Measurements from ENCODE around the gene ELL2.

ELL2 gene

DNA sequence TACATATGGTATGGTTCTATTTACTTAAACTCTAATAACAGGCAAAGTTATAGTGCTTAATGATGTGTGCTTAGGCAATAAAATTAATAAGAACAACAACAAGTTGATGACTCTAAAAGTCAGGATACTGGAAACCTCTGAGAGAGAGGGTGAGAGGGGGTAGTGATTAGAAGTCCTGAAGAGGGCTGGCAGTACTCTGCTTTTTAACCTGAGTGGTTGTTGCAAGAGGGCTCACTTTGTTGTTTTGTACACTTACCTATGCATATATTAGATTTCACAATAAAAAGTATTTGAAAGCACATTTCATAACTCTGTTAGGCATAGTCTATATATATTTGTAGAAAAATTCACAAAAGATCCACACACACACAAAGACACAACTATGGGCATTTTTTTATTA, 21.4 kb upstream of the ELL2 start:
- no peak for DNase-seq (ENCODE audit: low spot score)

DNA sequence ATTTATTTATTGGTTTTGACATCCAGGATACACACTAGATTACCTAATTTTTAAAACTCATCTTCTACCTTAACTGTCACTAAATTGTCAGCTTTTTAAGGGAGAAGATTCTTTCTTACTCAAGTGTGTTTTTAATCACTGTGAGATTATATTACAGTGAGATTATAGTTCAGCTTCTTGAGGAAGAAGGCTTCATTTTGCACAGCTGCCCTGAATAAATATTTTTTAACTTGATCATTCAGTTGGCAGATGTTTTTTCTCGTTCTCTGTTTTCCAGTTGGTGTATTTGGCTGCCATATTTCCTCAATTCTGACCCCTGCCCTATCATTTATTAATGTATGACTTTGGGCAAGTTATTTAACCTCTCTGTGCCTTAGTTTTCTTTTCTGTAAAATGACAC, 15.0 kb upstream of the ELL2 start:
- DNase-seq (ENCODE audit: low spot score), result no peak

DNA sequence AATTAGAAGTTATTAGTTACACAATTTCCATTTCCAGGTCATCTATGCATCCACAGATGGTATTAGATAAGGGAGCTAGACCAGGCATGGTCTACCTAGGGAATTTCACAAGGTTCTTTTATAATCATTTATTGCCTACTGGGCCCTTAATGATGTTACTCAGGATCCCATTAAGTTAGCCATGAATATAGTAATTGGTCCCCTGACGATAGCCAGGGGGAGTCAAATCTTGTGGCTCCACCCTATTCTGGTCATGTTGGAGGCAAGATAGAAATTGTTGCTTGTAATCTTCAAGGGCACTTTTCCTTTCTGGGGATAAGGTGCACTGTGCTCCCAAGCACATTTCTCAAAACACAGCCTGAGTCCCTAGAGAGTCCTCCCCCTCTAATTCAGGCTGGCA, 14.1 kb upstream of the ELL2 start:
- DNase-seq (ENCODE audit: low spot score), result no peak

DNA sequence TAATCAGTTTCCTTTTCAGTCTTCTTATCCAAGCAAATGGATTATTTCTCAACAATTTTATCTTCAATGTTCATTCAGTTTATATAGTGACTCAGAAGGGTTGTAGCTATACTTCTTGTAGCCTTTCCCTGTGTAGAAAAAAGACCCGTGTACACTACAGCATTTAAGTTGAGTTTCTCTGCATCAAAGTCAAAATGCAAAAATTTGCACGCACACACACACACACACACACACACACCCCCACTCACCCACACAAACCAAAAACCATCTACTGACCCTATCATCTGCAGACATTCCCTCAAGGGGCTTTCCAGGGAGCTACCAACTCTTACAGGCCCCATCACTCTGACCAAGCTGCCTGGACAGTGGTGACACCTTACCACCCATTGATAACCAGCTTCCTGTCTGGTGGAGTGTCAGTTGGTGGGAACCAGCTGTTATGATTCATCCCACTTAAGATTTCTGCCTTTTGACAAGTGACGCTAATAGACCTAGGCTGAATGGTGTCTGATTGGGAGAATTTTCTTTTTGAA, 12.2 kb upstream of the ELL2 start:
- DNase-seq (ENCODE audit: low spot score), result no peak

DNA sequence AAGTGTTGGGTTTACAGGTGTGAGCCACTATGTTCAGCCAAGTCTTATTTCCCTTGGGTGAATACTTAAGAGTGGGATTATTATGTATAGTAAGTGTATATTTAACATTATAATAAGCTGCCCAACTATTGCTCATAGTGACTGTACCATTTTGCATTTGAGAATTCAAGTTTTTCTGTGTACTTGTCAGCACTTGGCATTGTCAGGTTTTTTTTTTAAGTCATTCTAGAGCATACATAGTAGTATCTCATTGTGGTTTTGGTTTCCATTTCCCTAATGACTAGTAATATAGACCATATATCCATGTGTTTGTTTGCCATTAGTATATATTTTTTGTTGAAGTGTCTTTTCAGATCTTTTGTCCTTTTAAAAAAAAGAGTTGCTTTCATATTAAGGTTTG, 10.5 kb upstream of the ELL2 start:
- no peak for DNase-seq (ENCODE audit: low spot score)

DNA sequence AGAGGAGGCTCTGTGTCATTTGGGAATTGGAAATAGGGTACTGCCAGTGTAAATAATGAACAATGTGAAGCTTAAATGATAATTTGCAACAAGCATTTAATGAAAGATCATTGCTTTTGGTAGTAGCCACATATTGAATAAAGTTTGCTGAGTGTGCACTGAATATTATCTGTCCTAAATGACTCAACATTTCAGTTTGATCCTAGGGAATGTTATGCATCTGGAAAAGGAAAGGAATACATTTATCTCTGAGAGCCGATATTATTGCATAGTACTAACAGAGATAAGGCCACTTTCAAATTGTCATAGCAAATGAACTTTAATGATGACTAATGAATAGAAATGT, 8.7 kb upstream of the ELL2 start:
- DNase-seq (ENCODE audit: low spot score), result no peak

DNA sequence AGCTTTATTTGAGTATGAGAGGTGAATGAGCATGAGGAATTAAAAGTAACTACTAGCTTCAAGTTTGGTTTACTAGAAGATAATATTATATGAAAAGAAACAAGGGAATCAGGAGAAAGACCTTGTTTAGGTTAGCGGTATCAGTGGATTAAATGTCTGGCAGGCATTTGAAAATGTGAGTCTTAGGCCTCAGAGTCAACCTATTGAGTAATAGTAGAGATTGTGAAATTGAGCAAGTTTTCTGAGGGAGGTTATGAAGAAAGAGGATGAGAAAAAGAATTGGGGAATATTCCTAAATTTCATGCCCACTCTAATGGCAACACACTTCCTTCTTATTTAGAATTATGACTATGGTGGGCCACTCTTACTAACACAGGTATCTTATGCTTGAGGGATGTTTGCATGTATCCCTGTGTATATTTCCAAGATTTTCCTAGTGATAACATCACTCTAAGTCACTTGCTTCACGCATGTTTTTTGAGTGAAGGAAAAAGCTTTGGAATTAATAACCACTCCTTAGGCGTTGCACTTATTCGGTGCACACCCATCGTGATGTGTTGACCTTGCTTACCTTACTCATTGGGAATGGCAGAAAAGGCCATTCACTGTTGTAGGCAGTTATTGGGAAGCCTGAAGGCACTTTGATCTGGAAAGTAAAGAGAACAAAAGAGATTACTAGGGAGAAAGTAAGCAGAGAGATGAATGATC, 8.2 kb upstream of the ELL2 start:
- no peak for DNase-seq (ENCODE audit: low spot score)

DNA sequence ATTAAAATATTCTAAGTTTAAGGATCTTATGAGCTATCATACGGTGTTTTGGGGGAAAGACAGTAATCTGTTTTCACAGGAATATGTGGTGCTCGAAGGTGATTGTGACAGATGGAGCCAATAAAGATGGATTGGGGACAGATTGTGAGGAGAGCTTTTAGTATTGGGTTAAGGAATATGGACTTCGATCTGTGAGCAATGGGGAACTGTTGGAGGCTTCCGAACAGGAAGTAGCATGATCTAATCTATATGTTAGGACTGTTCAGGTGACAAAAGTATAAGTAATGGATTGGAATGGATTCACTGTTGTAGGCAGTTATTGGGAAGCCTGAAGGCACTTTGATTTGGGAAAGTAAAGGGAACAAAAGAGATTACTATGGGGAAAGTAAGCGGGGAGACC, 7.4 kb upstream of the ELL2 start:
- DNase-seq (ENCODE audit: low spot score), result no peak

DNA sequence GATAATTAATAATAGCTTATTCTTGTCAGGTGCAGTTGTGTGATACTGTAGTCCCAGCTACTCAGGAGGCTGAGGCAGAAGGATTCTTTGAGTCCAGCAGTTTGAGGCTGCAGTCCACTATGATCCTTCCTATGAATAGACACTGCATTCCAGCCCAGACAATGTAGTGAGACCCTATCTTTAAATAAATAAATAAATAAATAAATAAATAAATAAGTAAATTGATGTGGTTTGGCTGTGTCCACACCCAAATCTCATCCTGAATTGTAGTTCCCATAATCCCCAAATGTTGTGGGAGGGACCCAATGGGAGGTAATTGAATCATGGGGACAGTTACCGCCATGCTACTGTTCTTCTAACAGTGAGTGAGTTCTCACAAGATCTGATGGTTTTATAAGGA, 5.6 kb upstream of the ELL2 start:
- DNase-seq (ENCODE audit: low spot score), result no peak

DNA sequence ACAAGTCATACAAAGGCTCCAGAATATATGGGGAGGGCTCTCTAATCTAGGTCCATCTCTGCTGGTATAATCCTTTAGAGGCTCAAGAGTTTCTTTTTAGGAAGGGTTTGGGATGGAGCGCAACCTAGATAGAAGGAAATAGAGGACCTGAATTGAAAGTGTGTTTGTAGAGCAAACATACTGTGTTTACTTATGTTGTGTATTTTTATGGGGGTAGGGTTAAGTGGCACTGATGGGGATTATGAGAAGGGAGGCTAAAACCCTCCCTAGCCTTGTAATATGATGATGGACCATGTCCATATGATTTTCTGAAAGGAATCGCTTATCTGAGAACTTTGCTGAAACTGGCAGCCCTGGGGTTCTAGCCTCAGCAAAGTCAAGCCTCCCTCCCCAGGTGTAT, 4.4 kb upstream of the ELL2 start:
- DNase-seq (ENCODE audit: low spot score), result no peak

DNA sequence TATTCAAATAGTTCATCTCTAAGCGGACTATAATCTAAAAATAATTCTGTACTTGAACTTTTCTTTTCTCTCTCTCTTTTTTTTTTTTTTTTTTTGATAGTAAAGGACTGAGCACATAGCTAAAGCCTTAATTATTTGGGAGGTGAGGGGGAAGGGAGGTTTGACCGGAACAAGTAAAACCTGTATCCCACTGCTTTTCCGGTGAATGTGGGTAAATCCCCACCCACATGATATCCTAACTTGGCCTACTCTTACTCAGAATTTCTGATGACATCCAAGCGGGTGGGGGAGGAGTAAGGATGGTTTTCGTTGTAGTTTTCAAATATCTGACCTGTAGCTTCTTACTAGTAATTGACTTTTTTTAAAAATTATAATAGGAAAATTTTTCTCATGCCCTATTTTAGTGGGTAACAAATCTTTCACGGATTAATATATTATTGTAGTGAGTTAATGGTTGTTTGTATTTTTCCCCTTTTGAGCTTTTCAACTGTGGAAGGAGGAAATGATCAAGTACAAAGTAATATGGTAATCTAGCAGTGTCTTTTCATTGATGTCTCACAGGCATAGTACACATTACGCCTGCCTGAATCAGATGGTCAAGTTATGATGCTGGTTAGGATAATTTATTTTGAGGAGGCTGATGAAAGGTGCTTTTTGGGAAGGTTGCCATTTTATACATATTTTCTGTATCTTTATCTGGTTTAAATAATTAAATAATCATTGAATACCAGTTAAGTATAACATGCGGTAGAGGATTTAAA, 2.2 kb upstream of the ELL2 start:
- no peak for DNase-seq (ENCODE audit: low spot score)

DNA sequence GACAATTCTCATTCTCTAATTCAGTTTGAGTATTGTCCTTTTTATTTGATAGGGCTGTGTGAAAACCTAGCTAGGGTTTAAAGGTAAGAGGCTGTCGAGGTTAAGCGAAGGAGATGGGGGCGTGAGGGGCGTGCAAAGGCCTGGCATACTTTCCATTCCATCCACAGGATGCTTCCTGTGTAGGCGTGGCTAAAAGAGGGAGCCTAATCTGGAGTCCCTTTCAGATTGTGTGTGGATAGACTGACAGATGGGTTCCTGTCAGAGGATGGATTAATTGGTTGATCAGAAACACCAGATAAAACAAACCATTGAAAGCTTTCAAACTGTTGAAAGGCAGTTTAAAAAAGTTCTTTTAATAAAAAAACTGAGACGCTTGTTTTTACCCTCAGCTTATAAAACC, 1.1 kb upstream of the ELL2 start:
- no peak for DNase-seq (ENCODE audit: low spot score)

DNA sequence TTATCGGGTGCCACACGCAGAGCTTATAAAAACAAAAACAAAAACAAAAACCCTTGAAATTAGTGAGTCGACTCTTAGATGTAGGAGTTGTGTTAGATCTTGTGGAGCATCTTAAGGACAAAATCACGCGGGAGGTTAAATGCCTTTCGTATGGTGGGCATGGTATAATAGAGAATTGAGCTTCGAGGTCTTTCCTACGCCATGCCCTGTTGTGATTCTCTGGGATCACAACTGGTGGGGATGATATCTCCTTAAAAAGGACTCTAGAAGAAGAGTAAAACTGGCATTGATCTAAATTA, 773 bp upstream of the ELL2 start:
- no peak for DNase-seq (ENCODE audit: low spot score)

DNA sequence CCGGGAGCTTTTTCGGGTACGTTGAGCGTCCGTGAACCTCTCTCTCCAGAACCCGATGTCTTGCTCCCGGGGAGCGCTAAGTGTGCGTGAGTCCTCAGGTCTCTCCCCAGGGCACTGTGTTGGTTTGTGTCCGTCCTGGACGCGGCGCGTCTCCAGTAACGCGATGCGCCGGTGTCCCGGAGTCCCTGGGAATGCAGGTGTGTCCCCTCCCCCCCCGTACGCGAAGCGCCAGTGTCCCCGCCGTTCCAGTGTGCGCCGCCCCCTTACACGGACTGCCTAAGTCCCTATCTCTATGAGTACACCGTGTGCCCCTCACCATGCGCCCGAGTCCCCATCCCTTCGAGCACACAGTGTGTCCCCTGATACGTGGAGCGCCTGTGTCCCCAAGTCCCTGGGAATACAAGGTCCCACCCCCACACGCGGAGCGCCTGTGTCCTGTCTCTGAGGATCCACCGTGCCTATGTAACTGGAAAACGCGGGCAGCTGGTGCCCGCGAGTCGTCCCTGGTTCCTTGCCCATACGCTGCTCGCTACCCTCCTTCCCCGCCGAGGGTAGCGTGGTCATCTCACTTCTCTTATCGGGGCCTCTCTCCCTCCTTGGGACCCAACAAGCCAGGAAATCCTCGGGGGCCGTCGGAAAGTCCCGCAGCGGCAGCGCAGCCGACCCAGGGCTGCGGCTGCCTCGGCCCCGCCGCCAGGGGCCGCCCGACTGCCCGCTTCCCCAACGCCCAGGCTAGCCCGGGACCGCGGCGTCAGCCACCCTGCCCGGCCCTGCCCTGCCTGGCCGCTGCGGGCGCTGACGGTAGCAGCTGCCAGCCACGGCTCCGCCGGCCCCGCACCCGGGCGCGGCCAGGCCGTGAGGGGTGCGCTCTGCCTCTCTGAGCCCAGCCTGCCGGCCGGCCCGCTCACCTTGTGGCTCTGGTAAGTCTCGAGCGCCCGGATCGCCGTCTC, 709 bp downstream of the ELL2 start:
- peak; percentile 73 for DNase-seq (ENCODE audit: low spot score)

DNA sequence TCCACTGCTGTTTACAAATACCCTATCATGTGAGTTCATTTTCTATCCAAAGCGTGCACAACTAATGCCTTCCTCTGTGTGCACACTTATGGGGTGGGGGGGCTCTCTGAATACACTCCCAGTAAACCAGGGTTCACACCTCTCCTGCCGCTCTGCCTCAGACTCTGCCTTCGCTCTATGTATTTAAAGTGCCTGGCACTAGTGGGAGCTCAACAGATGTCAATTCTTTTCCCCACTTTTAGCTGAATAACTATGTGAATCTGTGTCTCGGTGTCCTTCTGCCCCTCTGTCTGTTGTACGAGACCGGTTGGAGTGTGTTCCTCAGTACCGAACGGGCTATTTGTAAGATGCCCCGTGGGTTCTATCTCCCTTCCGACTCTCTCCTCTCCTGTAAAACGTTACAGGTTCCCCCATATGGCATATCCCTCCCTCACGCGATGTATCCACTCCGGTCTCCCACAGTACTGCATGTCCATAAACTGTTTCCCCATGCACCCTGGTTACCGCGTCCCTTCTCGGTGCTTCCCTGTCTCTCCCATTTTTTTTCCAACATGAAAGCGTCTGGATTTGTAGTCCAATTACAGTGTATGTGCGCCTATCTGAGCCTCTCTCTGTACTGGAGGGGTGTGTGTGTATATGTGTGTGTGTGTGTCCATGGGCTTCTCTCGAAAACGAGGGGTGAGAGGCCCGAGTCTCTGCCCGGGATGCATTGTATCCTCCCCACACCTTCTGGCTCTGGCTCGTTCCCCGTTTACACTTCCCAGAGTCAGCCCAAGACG, 1.6 kb downstream of the ELL2 start:
- DNase-seq (ENCODE audit: low spot score), result peak; percentile 55

DNA sequence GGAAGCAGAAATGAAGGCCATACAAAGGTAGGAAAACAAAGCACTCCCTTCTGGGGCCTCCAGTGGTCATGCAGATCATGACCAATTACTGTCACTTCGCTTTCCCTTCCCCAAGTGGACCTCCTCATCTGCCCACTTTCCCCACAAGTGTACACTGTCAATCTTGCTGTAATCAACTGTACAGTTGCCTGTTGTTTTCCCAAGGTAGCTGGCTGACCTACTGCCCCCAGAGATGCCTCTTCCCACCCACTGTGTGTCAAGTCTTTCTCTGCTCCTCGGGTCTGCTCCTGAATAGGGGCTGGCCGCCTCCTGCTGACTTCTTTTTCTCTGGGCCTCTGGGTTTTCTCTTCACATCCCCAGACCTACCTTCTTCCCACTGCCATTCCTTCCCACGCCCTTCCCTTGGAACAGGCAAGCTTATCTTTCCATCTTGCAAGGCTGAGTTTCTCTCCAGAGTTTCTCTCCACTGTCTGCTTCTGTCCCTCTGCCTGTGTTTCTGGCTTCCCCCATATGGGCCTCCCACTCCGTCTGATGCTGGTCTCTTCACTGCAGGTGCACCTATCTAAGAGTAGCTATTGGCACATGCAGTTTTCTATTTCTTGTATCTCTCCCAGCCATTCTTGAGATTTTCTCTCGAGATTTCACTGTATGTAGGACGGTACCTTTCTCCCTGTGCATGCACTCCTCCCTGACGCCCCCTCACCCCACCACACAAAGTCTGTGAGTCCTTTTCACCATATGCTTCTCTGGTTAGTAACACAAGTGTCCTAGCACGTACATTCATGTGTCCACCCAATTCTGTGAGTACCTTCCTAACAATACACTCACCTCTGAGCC, 2.4 kb downstream of the ELL2 start:
- DNase-seq (ENCODE audit: low spot score), result peak; percentile 30

DNA sequence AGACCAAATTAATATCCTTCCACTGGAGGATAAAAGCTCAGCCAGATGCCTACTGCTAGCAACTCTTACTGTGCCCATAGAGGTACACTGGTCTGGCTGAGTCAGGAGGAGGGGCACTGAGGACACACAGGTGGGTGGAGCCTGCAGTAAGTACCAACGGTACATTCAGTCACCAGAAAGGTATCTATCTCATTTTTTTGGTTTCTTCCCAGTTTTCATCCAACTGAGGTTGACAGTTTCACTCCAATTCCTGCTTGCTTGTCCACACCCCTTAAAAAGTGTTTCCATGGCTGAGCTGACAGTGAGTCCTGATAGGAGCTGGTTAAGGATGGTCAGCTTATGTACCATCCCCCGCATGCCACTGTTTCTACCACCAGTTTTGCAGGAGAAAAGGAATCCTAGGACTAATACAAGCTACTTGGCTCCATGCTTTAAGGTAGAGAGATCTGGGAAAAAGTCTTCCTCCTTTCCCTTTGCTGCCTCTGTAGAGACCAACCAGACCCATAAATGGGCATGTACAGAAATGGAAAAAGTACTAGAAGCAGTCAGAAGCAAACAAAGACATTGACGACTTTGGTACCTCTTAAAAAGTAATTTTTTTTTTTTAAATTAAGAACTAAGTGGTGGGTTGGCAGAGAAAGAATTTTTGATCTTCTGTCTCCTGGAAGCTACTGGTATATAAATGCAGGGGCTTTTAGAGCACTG, 3.2 kb downstream of the ELL2 start:
- DNase-seq (ENCODE audit: low spot score), result no peak

DNA sequence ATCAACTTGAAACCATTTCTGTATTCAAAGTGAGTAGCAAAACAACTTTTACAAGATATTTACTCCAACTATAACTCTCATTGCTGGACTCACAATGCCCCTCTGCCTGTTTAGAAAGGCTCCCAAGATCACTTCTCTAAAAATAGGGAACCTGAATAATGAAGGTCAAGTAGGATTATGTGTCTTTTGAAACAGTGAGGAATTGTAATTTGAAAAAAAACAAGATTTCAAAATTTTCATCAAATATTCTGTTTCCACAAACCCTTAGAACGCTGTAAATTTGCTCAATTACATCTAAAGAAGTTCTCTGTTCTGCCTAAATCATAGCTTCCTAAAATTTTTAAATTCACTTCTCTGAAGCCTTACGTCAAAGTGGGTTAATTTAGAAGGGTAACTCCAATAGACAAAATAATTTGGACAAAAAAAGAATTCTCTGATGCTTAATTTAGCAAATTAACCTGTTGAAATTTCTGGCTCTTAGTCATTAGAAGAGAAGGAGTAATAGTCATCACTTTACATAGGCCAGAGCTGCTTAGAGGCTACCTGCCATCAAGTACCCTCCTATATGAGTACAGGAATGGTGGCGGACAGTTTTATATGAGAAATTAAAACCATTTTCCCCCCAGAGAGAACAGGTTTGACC, 4.0 kb downstream of the ELL2 start:
- DNase-seq (ENCODE audit: low spot score), result no peak

DNA sequence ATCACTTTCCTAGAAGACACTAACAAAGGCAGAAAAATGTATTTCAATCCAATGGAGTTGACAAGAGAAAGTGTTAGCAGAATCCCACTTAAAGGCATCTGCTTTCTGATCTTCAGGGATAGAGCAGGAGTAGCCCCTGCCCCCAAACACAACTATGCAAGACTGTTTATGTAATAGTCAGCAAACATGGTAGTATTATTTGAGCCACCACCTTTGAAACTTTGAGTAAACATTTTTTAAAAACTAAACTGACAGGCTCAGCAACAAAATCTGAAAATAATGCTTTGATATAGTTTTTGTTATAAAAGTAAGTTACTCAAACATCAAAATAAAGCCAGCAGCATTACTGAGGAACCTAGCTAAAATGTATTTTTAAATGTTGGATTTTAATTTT, 4.8 kb downstream of the ELL2 start:
- DNase-seq (ENCODE audit: low spot score), result no peak
